Parathyroid adenoma (tissue), 2 donors: Measurements from ENCODE around the gene ADD2.

Experiments
- H2AFZ ChIP-seq: fragments of 300-600 bp; sonication (generic); one replicate; pipeline ENCODE4 v1.7.0; 2017; ENCODE audit warnings: antibody characterized with exemption, mild to moderate bottlenecking
- H3K27ac ChIP-seq: fragments of 300-600 bp; sonication (generic); one replicate; pipeline ENCODE4 v1.7.0; 2017
- H3K27me3 ChIP-seq: fragments of 300-600 bp; sonication (generic); one replicate; pipeline ENCODE4 v1.7.0; 2017; ENCODE audit warnings: low read length; ENCODE audit not compliant: control insufficient read depth, insufficient read depth
- H3K36me3 ChIP-seq: fragments of 300-600 bp; sonication (generic); one replicate; pipeline ENCODE4 v1.7.0; 2017; ENCODE audit warnings: low read length; ENCODE audit not compliant: control insufficient read depth, insufficient read depth
- H3K4me1 ChIP-seq: fragments of 300-600 bp; sonication (generic); one replicate; pipeline ENCODE4 v1.7.0; 2017; ENCODE audit warnings: control low read depth
- H3K4me2 ChIP-seq: fragments of 300-600 bp; sonication (generic); one replicate; pipeline ENCODE4 v1.7.0; 2017; ENCODE audit warnings: low read length
- H3K4me3 ChIP-seq: fragments of 300-600 bp; sonication (generic); one replicate; pipeline ENCODE4 v1.7.0; 2017; ENCODE audit warnings: low read depth, low read length
- H3K79me2 ChIP-seq: fragments of 300-600 bp; sonication (generic); one replicate; pipeline ENCODE4 v1.7.0; 2017; ENCODE audit warnings: control low read depth
- H3K9ac ChIP-seq: fragments of 300-600 bp; sonication (generic); one replicate; pipeline ENCODE4 v1.7.0; 2017; ENCODE audit warnings: mild to moderate bottlenecking
- H3K9me3 ChIP-seq: fragments of 300-600 bp; sonication (generic); one replicate; pipeline ENCODE4 v1.7.0; 2017; ENCODE audit warnings: low read length; ENCODE audit not compliant: control insufficient read depth
- CTCF ChIP-seq: fragments of 300-600 bp; sonication (generic); IDR thresholded peaks from one replicate; pipeline ENCODE4 v1.7.0; 2017; ENCODE audit warnings: antibody characterized with exemption, mild to moderate bottlenecking
- donor health status: primary hyperparathyroidism.

The ADD2 gene

GRCh38 chr2:70784320-70784719, 16.3 kb upstream of the ADD2 start:
- no peaks in the 10 kb centered on the region for H3K36me3 ChIP-seq
- no peak overlapping the region for H2AFZ ChIP-seq

GRCh38 chr2:70779911-70780545, 12.0 kb upstream of the ADD2 start:
- Histone ChIP-seq H3K79me2 (no peaks in the 10 kb centered on the region), H3K9me3 (no peaks in the 10 kb centered on the region), H3K4me3 (no peak overlapping the region), H3K27ac (no peak overlapping the region), H3K36me3 (no peaks in the 10 kb centered on the region), H3K9ac (no peak overlapping the region), H3K4me2 (no peak overlapping the region), H3K27me3 (no peaks in the 10 kb centered on the region), H3K4me1 (no peaks in the 10 kb centered on the region), H2AFZ (no peak overlapping the region)
- no peak for TF ChIP-seq CTCF

More at GRCh38 chr2:70784320-70784719, 16.3 kb upstream of the ADD2 start:
- Histone ChIP-seq H3K27ac (no peak overlapping the region), H3K4me2 (no peak overlapping the region), H3K79me2 (no peaks in the 10 kb centered on the region), H3K27me3 (no peaks in the 10 kb centered on the region), H3K4me3 (no peak overlapping the region), H3K9ac (no peak overlapping the region), H3K9me3 (no peaks in the 10 kb centered on the region), H3K4me1 (no peaks in the 10 kb centered on the region)
- TF ChIP-seq CTCF, result no peak

GRCh38 chr2:70779491-70779890, 11.5 kb upstream of the ADD2 start:
- Histone ChIP-seq H3K27me3 (no peaks in the 10 kb centered on the region), H3K36me3 (no peaks in the 10 kb centered on the region), H3K9ac (no peak overlapping the region), H3K4me3 (no peak overlapping the region), H3K4me2 (no peak overlapping the region), H3K79me2 (no peaks in the 10 kb centered on the region), H2AFZ (no peak overlapping the region), H3K4me1 (no peaks in the 10 kb centered on the region), H3K9me3 (no peaks in the 10 kb centered on the region), H3K27ac (no peak overlapping the region)
- TF ChIP-seq CTCF, result no peak

GRCh38 chr2:70778676-70779075, 10.7 kb upstream of the ADD2 start:
- Histone ChIP-seq H3K79me2 (no peaks in the 10 kb centered on the region), H3K27ac (no peak overlapping the region)
- TF ChIP-seq CTCF, result no peak

GRCh38 chr2:70777450-70777849, 9.4 kb upstream of the ADD2 start:
- Histone ChIP-seq H3K27me3 (no peaks in the 10 kb centered on the region), H3K36me3 (no peaks in the 10 kb centered on the region), H3K4me3 (no peak overlapping the region), H3K27ac (no peak overlapping the region), H3K4me2 (no peak overlapping the region), H3K4me1 (no peaks in the 10 kb centered on the region), H3K9me3 (no peaks in the 10 kb centered on the region), H3K79me2 (no peaks in the 10 kb centered on the region), H3K9ac (no peak overlapping the region), H2AFZ (no peak overlapping the region)
- TF ChIP-seq CTCF, result no peak

More at GRCh38 chr2:70778676-70779075, 10.7 kb upstream of the ADD2 start:
- Histone ChIP-seq H3K27me3 (no peaks in the 10 kb centered on the region), H3K9ac (no peak overlapping the region), H2AFZ (no peak overlapping the region), H3K4me1 (no peaks in the 10 kb centered on the region), H3K4me3 (no peak overlapping the region), H3K9me3 (no peaks in the 10 kb centered on the region), H3K36me3 (no peaks in the 10 kb centered on the region), H3K4me2 (no peak overlapping the region)
